Hippocampal formation (tissue), 2 donors: ENCODE results near the gene KLHL36.

Experiments used
- DNase-seq, 2 donors: peaks; one replicate each; lab custom pipeline; 2025; lab: John Stamatoyannopoulos, UW

Gene KLHL36

GRCh38 chr16:84647828-84648594 lies at the start of gene KLHL36:
Gene KLHL36 (plus strand): TSS chr16:84648511. CDS start chr16:84650868, 2,357 bp downstream.
- peak; percentile 9 to 52 for DNase-seq

- DNase-seq, result peak; percentile 41 to 59
Measured at GRCh38 chr16:84599521-84600202, 48.6 kb upstream of the KLHL36 start.

- no peak for DNase-seq
Measured at GRCh38 chr16:84600343-84601229, 47.7 kb upstream of the KLHL36 start.

GRCh38 chr16:84603140-84603816 lies 45.0 kb upstream of the KLHL36 start:
- DNase-seq, result peak in 1 of 2 donors; percentile 35

- no peak for DNase-seq
Measured at GRCh38 chr16:84603940-84604339, 44.4 kb upstream of the KLHL36 start.

- no peak for DNase-seq
Measured at GRCh38 chr16:84604477-84605013, 43.8 kb upstream of the KLHL36 start.

GRCh38 chr16:84605339-84605848 lies 42.9 kb upstream of the KLHL36 start:
- no peak for DNase-seq

GRCh38 chr16:84606081-84606875 lies 42.0 kb upstream of the KLHL36 start:
- no peak for DNase-seq

- DNase-seq, result no peak
Measured at GRCh38 chr16:84607061-84607460, 41.2 kb upstream of the KLHL36 start.

- DNase-seq, result peak in 1 of 2 donors; percentile 22
Measured at GRCh38 chr16:84607694-84608093, 40.6 kb upstream of the KLHL36 start.

GRCh38 chr16:84608282-84608681 lies 40.0 kb upstream of the KLHL36 start:
- no peak for DNase-seq

- no peak for DNase-seq
Measured at GRCh38 chr16:84609563-84610177, 38.6 kb upstream of the KLHL36 start.

GRCh38 chr16:84610376-84610775 lies 37.9 kb upstream of the KLHL36 start:
- no peak for DNase-seq

GRCh38 chr16:84611041-84611440 lies 37.3 kb upstream of the KLHL36 start:
- peak in 1 of 2 donors; percentile 18 for DNase-seq

GRCh38 chr16:84612686-84613085 lies 35.6 kb upstream of the KLHL36 start:
- DNase-seq, result no peak

GRCh38 chr16:84613408-84614072 lies 34.8 kb upstream of the KLHL36 start:
- DNase-seq, result no peak

- no peak for DNase-seq
Measured at GRCh38 chr16:84614073-84614459, 34.2 kb upstream of the KLHL36 start.

GRCh38 chr16:84614623-84614967 lies 33.7 kb upstream of the KLHL36 start:
- no peak for DNase-seq
